HEK293 (cell line): ENCODE data around the gene SLX9.

Experiments
- CTCF ChIP-seq: fragments of 450-650 bp; formaldehyde crosslinking; IDR thresholded peaks from 2 replicates; pipeline ENCODE4 v1.5.1; 2016; ENCODE audit warnings: missing biosample characterization, missing genetic modification characterization
- GLI4 ChIP-seq: fragments of 450-650 bp; formaldehyde crosslinking; IDR thresholded peaks from 2 replicates; pipeline ENCODE4 v1.5.1; 2016; ENCODE audit warnings: missing biosample characterization, missing genetic modification characterization
- HOXC10 ChIP-seq: sonication (generic); formaldehyde crosslinking; IDR thresholded peaks from 2 replicates; pipeline ENCODE4 v1.8.1; 2023; ENCODE audit warnings: mild to moderate bottlenecking, missing genetic modification reagents
- ZBTB7A ChIP-seq: fragments of 450-650 bp; formaldehyde crosslinking; IDR thresholded peaks from 2 replicates; pipeline ENCODE4 v1.5.1; 2016; ENCODE audit warnings: low read depth, missing biosample characterization, missing genetic modification characterization
- ZNF560 ChIP-seq: fragments of 450-650 bp; formaldehyde crosslinking; IDR thresholded peaks from 2 replicates; pipeline ENCODE4 v1.5.1; 2017; ENCODE audit warnings: missing biosample characterization, missing genetic modification characterization, borderline replicate concordance
- ZNF571 ChIP-seq: fragments of 450-650 bp; formaldehyde crosslinking; IDR thresholded peaks from 2 replicates; pipeline ENCODE4 v1.5.0; 2017; ENCODE audit warnings: missing biosample characterization, missing genetic modification characterization
- ZNF677 ChIP-seq: fragments of 450-650 bp; IDR thresholded peaks from 2 replicates; pipeline ENCODE4 v1.5.0; 2018; ENCODE audit warnings: missing biosample characterization, mild to moderate bottlenecking, missing genetic modification characterization, moderate library complexity
- ZNF785 ChIP-seq: fragments of 450-650 bp; formaldehyde crosslinking; IDR thresholded peaks from 2 replicates; pipeline ENCODE4 v1.5.1; 2016; ENCODE audit warnings: missing biosample characterization, missing genetic modification characterization
- ZNF791 ChIP-seq: fragments of 450-650 bp; formaldehyde crosslinking; IDR thresholded peaks from 2 replicates; pipeline ENCODE4 v1.5.1; 2016; ENCODE audit warnings: missing biosample characterization, missing genetic modification characterization
- ZSCAN16 ChIP-seq: fragments of 450-650 bp; formaldehyde crosslinking; IDR thresholded peaks from 2 replicates; pipeline ENCODE4 v1.5.1; 2016; ENCODE audit warnings: missing biosample characterization, missing genetic modification characterization
- ZXDB ChIP-seq: fragments of 450-650 bp; formaldehyde crosslinking; IDR thresholded peaks from 2 replicates; pipeline ENCODE4 v1.5.1; 2016; ENCODE audit warnings: missing biosample characterization, missing genetic modification characterization
- TF ChIP-seq, protein P1 (sequence below): fragments of 450-650 bp; formaldehyde crosslinking; IDR thresholded peaks from 2 replicates; pipeline ENCODE4 v1.5.1; 2016; ENCODE audit warnings: missing biosample characterization, missing genetic modification characterization

DNA sequence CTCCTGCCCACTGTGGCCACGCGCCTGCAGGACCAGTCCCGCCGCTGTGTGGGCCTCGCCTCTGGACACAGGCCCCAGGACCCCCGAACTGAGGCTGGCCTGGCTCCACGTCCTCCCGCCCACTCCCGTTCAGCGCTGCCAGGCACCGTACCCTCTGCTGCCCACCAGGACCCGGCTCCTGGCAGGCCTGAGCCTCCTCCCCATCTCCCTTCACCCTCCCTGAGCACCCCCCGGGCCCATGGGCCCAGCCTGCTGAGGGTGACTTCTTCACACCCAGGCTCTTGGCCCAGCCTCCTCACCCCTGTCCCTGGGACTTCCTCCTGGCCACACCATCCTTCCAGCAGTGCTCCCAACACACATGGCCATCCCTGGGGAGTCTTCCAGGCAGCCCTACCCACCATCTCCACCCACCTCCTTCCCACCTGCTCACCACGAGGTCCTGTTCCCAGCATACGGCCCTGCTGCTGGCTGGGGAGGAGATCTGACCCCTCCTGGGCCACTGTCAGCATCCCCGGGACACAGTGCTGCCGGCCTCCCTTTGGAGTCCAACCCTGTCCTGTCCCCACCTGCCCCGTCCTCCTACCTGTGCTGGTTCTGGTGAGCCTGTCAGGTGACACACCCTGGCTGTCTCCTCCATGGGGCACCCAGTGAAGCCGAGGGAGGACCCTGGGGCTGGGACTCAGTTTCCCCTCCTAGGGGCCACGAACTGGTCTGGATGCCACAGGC lies 53.7 kb downstream of the SLX9 start:
- TF ChIP-seq HOXC10 (CRISPR knock-in tag) (no peak), ZNF791 (no peak), ZNF785 (tag by site-specific recombination) (no peak), ZSCAN16 (tag by site-specific recombination) (no peak), ZXDB (no peak), ZBTB7A (tag by site-specific recombination) (no peak), CTCF (tag by site-specific recombination) (no peak), ZNF560 (tag by site-specific recombination) (no peak), GLI4 (no peak), ZNF571 (tag by site-specific recombination) (no peak), ZNF677 (tag by site-specific recombination) (no peak)
- TF ChIP-seq, protein P1, sequence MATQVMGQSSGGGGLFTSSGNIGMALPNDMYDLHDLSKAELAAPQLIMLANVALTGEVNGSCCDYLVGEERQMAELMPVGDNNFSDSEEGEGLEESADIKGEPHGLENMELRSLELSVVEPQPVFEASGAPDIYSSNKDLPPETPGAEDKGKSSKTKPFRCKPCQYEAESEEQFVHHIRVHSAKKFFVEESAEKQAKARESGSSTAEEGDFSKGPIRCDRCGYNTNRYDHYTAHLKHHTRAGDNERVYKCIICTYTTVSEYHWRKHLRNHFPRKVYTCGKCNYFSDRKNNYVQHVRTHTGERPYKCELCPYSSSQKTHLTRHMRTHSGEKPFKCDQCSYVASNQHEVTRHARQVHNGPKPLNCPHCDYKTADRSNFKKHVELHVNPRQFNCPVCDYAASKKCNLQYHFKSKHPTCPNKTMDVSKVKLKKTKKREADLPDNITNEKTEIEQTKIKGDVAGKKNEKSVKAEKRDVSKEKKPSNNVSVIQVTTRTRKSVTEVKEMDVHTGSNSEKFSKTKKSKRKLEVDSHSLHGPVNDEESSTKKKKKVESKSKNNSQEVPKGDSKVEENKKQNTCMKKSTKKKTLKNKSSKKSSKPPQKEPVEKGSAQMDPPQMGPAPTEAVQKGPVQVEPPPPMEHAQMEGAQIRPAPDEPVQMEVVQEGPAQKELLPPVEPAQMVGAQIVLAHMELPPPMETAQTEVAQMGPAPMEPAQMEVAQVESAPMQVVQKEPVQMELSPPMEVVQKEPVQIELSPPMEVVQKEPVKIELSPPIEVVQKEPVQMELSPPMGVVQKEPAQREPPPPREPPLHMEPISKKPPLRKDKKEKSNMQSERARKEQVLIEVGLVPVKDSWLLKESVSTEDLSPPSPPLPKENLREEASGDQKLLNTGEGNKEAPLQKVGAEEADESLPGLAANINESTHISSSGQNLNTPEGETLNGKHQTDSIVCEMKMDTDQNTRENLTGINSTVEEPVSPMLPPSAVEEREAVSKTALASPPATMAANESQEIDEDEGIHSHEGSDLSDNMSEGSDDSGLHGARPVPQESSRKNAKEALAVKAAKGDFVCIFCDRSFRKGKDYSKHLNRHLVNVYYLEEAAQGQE (tag by site-specific recombination), result no peak
